Inflammatory macrophage treated with lipopolysaccharide for 4 hours (primary cell): ENCODE data around the gene PCLO.

Experiments
- DNase-seq: peaks from one replicate; pipeline ENCODE4 v3.0.0-alpha.2; 2020

Gene PCLO, protein sequence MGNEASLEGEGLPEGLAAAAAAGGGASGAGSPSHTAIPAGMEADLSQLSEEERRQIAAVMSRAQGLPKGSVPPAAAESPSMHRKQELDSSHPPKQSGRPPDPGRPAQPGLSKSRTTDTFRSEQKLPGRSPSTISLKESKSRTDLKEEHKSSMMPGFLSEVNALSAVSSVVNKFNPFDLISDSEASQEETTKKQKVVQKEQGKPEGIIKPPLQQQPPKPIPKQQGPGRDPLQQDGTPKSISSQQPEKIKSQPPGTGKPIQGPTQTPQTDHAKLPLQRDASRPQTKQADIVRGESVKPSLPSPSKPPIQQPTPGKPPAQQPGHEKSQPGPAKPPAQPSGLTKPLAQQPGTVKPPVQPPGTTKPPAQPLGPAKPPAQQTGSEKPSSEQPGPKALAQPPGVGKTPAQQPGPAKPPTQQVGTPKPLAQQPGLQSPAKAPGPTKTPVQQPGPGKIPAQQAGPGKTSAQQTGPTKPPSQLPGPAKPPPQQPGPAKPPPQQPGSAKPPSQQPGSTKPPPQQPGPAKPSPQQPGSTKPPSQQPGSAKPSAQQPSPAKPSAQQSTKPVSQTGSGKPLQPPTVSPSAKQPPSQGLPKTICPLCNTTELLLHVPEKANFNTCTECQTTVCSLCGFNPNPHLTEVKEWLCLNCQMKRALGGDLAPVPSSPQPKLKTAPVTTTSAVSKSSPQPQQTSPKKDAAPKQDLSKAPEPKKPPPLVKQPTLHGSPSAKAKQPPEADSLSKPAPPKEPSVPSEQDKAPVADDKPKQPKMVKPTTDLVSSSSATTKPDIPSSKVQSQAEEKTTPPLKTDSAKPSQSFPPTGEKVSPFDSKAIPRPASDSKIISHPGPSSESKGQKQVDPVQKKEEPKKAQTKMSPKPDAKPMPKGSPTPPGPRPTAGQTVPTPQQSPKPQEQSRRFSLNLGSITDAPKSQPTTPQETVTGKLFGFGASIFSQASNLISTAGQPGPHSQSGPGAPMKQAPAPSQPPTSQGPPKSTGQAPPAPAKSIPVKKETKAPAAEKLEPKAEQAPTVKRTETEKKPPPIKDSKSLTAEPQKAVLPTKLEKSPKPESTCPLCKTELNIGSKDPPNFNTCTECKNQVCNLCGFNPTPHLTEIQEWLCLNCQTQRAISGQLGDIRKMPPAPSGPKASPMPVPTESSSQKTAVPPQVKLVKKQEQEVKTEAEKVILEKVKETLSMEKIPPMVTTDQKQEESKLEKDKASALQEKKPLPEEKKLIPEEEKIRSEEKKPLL (N-terminal part only)

DNA sequence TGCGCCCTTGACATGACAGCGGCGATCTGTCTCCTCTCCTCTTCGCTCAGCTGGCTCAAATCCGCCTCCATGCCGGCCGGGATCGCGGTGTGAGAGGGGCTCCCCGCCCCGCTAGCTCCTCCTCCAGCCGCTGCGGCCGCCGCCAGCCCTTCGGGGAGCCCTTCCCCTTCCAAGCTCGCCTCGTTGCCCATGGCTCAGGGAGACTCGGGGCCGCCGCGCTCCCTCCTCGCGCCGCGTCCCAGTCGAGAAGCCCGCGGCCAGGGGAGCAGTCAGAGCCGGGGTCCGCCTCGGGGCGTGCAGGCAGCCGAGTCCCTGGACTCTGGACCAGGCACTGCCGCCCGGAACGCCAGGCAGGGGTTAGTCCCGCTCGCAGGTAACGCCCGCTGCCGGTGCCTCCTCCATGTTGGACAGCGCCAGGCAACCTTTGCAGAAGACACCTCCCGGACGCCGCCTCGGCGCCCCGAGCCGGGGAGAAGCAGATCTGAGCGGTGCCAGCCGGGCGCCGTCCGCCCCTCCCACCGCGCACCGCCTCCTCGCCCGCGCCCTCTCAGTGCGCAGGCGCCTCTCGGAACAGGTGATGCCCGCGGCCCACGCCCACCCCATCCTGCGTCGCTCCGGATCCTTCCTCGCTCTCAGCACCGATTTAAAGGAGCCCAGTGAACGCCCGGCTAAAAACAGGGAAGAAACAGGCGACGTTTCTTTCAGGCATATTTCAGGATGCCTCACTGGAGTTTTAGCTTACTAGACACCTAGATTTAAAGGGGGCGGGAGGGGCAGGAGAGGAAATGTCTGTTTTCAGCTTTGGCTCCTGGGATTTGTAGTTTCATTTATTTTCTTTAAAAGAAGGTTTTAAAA, at the start of gene PCLO:
TSS of gene PCLO (minus strand) at position 483 of the 855 bp plus-strand sequence. CDS start at position 191, 292 bp downstream.
- DNase-seq = peak; percentile 1

DNA sequence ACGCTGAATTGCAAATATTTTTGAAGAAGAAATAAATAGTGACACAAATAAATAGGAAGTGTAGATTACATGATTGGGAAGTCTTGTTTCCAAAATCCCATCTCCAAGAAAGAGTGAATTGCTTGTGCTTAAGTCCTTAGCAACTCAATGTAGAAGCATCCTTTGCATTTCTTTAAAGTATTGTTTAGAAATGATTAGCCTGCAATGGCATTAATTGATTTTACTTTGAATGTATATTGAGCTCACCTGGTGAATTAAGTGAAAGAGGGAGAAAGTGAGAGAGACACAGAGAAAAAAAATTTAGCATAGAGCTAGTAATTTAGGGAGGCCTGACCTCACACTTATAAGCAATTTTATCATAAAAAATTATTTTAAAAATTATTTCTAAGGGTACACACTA, 49.0 kb upstream of the PCLO start:
- DNase-seq = no peak

DNA sequence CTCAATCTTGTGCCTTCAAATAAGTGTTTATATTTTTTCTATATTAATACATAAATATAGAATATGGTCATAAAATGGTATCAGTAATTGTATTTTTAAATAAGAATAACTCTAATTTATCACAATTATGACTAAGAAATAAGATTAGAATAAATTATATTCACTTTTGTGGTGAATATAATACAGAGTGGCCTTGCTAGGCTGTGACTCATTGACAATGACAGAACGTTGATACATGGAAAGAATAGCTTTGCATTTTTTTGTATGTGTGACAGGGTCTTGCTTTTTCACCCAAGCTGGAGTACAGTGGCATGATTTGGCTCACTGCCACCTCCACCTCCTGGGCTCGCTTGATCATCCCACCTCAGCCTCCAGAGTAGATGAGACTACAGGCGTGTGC, 47.8 kb upstream of the PCLO start:
- no peak for DNase-seq

DNA sequence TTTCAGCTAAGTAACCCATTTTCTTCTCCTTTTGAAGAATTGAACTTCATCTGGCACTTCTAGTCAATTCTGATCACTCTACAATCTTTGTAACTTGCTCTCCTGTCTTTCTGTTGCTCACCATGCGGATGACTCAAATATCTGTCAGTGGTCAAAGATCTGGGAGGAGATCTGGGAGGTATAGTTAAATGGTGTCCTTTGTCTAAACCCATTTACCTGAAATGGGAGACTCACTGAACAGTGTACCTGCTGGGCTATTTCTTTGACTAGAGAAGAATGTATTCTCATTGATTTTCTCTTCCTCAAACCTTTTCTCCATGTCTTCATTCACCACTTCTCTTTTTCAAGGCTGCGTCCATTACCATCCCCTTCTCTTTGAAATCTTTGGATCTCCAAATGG, 42.0 kb upstream of the PCLO start:
- no peak for DNase-seq

DNA sequence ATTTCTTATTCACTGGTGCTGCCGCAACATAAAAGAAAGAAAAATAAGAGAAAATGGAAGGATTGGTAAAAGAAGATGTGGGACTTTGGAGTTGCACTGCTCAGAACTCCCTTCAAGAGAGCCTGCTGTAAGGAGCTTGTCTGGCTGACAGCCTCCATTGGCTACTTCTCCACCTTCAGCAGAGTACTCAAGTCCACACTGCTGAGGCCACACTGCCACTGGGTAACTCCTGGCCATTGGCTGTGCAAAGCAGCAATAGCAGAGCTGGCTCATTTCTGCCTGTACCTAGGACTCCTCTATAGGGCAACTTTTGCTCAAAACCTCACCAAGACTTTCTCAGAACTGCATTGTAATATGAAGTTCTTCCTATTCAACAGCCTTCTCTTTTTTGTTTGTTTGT, 38.7 kb upstream of the PCLO start:
- DNase-seq = no peak

DNA sequence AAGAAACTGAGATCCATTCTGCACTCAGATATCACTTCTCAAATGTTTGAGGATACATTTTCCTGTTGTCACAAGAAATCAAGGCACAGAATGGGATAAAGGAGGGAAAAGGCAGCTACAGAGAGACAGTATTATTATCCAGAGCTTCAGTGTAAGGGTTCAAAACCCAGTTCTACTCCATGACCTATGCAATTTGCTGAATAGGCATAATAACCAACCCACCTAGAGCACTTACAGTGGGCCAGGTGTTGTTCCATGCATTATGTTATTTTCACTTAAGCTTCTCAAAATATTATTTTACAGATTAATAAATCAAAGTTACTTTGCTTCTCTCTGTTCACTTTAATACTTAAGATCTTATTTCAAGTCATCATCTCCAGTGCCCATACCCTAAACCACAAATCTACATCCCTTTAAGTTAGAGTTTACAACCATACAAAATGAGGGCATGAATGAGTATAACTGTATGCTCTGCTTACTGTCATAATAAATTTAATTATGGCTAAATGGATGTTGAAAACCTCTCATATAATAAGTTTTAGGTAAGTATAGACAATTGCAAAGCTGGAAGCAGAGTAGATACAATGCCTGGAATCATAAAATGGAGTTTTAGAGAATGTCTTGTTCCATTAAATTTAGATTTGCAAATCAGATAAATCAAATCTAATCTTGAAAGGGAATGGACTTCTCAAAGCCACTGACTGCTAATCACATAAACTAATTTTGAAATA, 28.1 kb upstream of the PCLO start:
- no peak for DNase-seq

DNA sequence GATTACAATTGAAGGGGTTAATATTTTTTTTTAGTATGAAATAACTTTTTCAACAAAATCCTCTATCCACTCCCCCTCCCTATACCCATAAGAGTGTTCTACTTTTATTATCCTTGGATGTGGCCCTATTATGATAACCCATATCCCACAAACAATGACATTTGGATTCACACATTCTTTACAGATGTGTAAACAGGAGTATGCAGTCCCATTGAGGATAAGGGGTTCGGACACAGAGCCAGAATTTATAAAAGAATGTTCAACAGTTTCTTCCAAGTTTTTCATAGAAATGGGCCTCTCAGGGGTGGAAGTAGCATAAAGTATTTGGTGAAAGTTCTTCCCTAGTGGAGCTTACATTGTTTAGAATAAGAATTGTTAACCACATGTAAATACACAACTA, 16.1 kb upstream of the PCLO start:
- no peak for DNase-seq

DNA sequence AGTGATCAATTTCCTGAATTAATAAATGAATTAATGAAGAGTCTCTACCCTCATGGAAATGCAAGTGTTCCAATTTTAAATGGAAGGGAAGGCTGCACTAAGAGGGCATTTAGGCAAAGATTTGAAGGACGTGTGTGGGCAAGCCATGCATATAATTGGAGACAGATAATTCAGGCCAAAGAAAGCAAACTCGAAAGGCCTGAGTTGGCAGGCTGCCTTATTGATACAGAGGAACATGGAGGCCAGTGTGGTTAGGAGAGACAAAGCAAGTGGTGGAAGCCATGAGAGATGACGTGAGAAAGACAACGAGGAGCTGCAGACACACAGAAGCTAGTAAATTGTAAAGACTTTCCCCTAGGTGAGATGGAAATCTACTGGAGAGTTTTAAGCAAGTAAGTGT, 15.4 kb upstream of the PCLO start:
- DNase-seq = no peak

DNA sequence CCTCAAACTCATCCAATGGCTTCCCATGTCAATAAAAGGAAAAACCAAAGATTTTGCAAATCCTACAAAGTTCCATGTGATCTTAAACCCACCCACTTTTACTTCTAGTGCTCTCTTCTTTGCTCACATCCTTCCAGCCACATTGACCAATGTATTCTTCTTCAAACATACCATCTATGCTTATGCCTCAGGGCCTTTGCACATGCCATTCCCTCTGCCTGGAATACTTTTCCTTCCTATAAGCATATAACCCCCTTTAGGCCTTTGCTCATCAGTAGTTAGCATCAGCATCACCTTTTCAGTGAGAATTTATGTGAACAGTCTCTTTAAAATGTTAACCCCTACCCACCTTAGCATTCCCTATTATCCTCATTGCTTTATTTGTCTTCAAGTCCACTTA, 11.0 kb upstream of the PCLO start:
- no peak for DNase-seq

DNA sequence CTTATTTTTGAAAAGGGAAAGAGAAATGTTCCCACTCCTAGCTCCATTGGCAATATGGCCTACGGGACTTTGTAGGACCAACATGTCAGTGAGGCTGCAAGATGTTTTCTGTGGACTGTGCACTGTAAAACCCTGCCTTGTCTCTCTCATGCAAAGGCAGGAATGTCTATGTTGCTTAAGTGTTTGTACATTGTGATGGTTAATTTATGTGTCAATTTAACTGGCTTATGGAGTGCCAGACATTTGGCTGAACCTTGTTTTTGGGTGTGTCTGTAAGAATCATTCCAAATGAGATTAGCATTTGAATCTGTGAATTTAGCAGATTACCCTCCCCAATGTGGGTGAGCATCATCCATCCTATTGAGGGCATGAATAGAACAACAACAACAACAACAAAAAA, 4.1 kb upstream of the PCLO start:
- DNase-seq = no peak

DNA sequence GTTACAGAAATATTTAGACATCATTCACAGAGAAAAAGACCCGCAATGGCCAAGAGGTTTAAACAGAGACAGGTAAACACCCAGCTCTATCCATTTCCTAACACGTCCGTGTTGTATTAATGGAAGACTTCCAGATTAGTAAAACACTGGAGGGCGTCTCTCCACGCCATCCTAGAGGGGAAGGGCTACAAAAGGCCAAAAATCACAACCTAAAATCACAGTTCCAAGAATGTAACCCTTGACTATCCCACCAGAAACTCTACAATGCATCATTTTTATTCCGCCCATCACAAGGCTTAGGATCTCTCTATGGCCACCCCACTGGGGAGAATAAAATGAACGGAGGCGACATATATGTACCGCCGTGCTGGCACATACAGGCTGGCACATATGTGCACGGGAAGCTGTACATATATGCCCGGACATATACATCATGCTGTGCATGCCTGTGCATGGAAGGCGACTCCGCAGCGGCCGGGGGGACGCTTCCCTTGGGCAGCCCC, 734 bp downstream of the PCLO start:
- DNase-seq = no peak

DNA sequence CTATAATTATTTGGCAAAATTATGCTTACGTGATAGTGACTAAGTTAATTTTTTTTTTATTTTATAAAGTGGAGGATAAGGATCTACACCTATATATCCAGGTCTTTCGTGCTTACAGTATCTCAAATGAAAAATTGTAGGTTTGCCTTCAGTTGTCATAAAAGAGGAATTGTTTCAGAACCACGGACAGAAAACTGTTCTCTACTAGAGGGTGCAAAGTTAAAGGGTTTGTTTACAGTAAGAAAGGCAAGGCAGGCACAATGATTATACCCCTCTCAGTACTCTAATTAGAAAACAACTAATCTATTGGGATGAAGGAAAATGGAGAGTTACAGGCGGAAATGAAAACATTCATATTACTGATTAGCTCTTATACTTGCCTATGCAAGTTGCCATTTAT, 1.5 kb downstream of the PCLO start:
- no peak for DNase-seq

DNA sequence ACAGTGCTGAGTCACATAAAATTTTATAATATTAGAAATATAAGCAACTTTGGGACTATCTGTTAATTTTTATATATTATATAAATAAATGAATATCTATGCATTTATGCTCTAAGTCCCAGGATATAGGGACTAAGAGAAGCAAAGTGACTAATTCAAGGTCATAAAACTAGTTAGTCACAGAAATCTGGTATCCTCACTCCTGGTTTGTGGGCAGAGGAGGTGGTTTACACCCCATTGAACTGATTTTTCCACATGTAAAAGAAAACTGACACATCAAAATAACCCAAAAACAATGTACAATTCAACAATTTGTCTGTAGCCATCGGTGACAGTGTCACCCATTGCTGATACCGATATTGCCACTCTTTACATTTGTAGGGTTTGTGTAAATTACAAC, 3.0 kb downstream of the PCLO start:
- no peak for DNase-seq

DNA sequence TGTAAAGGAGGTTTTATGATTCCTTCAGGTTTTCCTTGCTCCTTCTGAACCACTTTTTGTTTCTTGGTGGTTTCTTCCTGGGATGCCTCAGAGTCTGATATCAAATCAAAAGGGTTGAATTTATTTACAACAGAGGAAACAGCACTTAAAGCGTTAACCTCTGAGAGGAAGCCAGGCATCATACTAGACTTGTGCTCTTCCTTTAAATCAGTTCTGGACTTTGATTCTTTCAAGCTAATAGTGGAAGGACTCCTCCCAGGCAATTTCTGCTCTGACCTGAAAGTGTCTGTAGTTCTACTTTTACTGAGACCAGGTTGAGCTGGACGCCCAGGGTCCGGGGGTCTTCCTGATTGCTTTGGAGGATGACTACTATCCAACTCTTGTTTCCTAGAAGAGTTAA, 6.7 kb downstream of the PCLO start:
- DNase-seq = no peak

DNA sequence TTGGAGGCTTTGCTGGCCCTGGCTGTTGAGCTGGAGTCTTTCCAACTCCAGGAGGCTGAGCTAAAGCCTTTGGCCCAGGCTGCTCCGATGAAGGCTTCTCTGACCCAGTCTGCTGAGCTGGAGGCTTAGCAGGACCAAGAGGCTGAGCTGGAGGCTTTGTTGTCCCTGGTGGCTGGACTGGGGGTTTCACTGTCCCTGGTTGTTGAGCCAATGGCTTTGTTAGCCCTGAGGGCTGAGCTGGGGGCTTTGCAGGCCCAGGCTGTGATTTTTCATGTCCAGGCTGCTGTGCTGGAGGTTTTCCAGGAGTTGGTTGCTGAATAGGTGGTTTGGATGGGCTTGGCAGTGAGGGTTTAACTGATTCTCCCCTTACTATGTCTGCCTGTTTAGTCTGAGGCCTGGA, 7.3 kb downstream of the PCLO start:
- DNase-seq = no peak

DNA sequence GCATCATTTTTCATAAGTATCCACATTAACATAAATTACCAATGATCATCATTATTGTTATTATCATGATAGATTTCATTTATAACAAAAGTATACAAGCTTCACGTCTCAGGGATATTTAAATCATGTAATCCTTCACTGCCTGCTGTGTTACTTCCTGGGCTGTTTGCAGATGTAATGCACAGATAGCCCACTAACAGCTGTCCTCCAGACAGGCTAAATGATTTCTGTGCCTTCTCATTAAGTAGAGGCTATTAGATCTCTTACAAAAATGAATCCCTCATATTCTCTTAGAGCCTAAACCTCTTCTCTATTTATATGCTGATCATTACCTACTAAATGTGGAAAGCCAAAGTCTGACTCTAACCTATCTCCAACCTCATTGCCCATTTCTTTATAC, 9.3 kb downstream of the PCLO start:
- no peak for DNase-seq

DNA sequence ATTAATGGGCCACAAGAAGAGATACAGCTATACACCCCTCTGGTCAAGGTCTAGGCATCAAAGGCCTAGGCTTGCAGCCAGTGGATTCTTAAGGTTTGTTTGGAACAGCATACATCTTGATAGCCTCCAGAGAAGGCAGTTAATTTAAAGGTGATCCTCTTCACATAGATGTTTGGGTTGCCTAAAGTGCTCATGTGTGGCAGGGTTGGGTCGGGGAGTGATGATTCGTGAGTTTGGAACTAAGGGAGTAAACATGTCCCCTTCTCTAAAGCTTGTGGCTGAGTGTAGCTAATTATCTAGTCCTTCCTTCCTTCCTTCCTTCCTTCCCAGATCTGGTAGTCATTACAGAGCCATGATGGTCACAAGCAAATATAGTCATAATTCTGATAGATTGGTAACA, 12.4 kb downstream of the PCLO start:
- DNase-seq = no peak

DNA sequence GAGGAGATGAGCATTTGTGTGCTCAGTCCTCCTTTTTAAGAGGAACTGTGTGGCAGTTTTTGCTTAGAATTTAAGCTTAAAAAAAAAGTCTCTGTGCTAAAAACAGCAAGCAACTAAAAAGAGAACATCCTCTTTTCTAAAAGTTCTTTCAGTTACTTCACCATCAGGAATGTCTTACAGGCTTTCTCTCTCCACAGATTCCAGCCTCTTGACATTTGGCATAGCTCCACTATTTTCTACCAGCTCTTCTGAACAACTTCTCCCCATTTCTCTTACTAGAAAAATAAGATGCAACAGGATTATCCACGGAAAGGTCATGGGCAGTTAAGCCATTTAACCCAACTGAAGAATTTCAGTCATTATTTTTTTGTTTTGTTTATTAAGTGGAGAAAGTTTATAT, 13.2 kb downstream of the PCLO start:
- DNase-seq = no peak

DNA sequence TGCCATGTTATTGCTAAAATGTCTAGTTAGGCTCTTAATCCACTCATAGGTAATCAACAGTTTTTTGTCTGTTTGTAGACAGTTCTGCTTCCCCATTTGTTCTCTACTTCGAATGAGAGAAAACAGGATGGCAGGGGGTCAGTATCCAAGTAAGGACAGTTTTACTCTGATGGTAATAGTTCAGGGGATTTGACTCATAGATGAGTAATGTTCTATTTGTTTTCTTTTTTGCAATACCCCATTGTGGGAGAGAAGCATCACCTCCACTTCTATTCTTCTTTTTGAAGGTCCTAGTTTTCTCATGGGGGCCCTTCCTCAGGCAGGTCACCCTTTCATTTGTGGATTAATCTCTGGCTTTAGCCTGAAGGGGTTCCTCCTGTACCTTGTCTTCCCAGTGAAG, 13.9 kb downstream of the PCLO start:
- no peak for DNase-seq

DNA sequence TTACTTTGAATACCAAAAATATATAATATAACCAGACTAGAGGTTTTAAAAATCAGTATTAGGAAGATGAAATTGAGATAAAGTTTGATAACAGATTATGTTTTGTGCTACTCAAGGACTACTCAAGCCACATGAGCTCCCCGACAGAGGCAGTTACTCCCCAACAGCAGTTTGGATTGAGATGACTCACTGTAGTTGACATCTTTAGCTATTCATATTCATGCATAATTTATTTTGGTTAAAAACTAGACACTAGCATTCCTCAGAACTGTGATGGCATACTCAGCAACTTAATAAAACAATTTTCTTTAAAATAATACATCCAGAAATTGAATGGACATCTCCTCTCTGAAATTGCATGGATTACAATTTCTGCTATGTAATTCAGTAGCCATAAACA, 19.6 kb downstream of the PCLO start:
- no peak for DNase-seq

DNA sequence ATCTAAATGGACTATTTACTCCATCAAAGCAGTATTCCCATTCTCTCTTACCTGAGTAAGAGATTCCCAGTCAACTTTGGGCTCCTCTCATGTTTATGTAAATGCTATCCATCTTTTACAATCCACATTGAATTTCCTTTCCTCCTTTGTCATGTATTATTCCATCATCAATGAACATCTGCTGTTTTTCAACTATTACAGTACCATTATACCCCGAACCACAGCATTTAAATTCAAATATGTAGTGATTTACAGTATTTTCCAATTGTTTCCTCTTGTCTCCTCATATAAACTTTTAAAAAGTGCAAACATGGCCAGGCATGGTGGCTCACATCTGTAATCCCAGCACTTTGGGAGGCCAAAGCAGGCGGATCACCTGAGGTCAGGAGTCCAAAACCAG, 20.3 kb downstream of the PCLO start:
- no peak for DNase-seq

DNA sequence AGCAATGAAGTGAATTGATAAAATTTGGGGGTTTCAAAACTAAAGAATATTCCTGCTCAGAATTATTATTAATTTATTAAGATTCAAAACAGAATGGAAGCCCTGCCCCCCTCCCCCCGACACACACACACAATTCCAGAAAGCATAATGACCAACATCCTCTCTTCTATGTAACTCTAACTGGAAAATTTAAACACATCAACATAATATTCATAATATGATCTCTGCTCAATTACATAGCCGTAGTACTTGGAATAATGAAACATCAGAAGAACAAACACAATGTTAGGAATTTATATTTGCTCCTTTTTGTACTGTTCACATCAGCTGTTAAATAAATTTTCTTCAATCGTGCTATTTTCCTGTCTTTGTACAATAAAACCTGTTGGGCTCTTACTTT, 20.8 kb downstream of the PCLO start:
- no peak for DNase-seq
